IPS-NIHi11 (cell line): ENCODE data around the gene OR4B1.
"Not testable (repeated sequence)": the region's sequence is repeated elsewhere in the genome, so short reads cannot be mapped to it uniquely, and the experiment has no call there.

Experiments
- DNase-seq: peaks from one replicate; pipeline ENCODE4 v3.0.0; 2012; ENCODE audit warnings: mixed read lengths, low spot score

Gene OR4B1

DNA sequence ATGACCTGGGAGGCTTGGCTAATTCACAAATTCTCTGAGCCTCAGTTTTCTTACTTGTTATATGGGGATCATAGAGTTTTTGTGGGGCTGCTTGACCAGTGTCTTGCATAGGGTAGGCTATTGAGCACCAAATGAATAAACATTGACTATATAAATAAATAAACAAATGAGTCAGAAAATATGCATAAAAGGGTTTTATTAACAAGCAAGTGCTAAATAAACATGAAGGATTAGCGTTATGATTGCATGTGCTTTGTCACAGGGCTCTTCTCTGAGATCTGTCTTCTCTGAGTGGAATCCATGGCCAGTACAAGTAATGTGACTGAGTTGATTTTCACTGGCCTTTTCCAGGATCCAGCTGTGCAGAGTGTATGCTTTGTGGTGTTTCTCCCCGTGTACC is at the start of gene OR4B1:
TSS of gene OR4B1 (plus strand) at position 301 of the 400 bp plus-strand sequence. CDS start at position 301, 0 bp downstream.
- DNase-seq = no peak

DNA sequence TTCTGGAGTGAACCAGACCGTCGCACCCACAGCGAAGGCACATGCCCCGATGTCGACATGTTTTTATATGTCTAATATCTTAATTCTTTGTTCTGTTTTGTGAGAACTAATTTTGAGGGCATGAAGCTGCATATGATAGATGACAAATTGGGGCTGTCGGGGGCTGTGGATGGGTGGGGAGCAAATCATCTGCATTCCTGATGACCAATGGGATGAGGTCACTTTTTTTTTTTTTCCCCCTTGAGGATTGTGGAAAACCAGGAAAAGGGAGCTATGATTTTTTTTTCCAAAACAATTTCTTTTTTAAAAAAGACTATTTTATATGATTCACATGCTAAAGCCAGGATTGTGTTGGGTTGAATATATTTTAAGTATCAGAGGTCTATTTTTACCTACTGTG is 49.2 kb upstream of the OR4B1 start:
- no peak for DNase-seq

GRCh38 chr11:48168815-48169214 is 47.8 kb upstream of the OR4B1 start:
- DNase-seq = no peak

- DNase-seq = no peak
Observed at GRCh38 chr11:48169259-48169658, 47.4 kb upstream of the OR4B1 start.

DNA sequence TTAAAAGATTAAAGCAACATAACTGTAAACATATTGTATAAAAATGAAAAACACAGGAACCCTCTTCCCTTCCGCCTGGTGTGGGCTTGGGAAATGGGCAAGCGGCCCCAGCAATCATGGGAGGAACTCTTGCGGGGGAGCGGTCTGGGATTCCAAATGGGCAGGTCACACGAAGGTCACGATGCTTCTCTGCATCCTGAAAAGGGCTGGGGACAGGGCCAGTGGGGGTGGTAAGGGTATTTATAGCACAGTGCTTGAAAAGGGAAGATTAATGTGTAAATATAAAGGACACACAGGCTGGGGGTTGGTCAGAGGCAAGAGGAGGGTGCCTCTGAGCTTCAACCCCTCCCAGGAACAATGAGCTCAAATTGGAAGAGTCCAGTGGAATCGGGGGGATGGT is 46.9 kb upstream of the OR4B1 start:
- DNase-seq = no peak

- no peak for DNase-seq
Observed at GRCh38 chr11:48170241-48171233, 46.1 kb upstream of the OR4B1 start.

GRCh38 chr11:48172818-48173609 is 43.6 kb upstream of the OR4B1 start:
- DNase-seq = peak; percentile 90

GRCh38 chr11:48177661-48178060 is 38.9 kb upstream of the OR4B1 start:
- DNase-seq = no peak

GRCh38 chr11:48180627-48181026 is 36.0 kb upstream of the OR4B1 start:
- DNase-seq = no peak

DNA sequence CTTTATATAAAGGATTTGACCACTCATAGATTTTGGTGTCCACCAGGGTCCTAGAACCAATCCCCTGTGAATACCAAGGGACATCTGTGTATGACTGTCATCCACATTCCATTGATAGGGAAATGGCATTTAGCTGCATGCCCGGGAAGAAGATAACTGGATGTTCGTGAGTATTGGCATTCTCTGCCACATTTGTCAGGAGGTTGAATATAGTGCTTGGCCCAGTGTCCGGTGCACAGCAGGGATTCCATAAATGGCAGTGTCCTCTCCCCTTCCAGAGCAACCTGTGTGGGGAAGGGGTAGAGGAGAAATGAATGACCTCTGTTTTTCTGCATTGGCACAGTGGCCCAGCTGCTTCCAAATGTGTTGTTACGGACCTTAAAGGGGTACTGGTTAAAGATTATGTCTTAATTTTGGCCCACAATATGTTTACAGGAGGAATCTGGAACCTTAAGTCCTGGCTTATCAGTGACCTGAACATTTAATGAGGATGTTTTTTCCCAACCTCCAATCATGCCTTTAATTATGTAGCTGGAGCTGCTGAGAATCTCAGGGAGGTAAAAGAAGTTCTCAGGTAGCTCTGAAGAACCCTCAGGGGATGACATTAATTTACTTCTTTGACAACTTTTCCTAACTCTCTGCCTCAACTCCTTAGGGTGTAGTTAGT is 33.6 kb upstream of the OR4B1 start:
- no peak for DNase-seq

DNA sequence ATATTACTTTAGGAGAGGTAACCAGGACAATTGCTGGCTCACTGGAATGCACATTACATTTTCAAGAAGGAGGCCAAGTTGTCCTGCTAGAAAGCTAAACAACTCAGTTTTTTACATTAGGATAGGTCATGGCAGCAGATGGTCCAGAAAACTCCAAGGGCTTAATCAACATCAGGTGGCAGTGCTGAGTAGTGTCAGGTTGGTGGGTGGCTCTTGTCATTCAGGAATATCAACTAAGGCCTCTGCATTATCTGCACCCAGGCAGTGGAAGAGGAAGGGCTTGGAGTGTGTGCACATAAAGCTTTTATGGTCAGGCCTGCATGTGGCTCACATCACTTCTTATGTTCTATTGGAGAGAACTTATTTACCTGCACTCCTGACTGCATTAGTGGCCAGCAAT is 32.2 kb upstream of the OR4B1 start:
- DNase-seq = no peak

DNA sequence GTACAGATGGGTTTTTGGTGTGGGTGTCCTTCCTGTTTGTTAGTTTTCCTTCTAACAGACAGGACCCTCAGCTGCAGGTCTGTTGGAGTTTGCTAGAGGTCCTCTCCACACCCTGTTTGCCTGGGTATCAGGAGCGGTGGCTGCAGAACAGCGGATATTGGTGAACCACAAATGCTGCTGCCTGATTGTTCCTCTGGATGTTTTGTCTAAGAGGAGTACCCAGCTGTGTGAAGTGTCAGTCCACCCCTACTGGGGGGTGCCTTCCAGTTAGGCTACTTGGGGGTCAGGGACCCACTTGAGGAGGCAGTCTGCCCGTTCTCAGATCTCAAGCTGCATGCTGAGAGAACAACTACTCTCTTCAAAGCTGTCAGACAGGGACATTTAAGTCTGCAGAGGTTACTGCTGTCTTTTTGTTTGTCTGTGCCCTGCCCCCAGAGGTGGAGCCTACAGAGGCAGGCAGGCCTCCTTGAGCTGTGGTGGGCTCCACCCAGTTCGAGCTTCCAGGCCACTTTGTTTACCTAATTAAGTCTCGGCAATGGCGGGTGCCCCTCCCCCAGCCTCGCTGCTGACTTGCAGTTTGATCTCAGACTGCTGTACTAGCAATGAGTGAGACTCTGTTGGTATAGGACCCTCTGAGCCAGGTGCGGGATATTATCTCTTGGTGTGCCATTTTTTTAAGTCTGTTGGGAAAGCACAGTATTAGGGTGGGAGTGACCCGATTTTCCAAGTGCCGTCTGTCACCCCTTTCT is 25.5 kb upstream of the OR4B1 start:
- DNase-seq = not testable (repeated sequence)

GRCh38 chr11:48193876-48194275 is 22.7 kb upstream of the OR4B1 start:
- no peak for DNase-seq

DNA sequence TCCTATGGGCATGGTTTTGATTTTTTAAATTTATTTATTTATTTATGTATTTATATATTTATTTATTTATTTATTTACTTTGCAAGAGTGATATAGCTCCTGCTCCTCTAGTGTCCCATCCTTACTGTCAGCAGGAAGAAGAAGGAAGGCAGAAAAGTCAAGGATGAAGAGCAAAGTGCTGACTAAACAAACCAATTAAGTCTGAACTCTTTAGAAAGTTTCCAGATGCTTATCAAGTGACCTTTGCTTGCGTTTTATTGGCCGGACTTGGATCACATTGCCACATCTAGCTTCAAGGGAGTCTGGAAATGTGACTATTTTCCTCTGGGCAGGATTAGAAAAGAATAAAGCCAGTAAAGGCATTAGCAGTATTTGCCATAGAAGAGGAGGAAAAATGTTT is 8.7 kb upstream of the OR4B1 start:
- DNase-seq = no peak

GRCh38 chr11:48210052-48210451 is 6.6 kb upstream of the OR4B1 start:
- no peak for DNase-seq

GRCh38 chr11:48228761-48229160 is 12.2 kb downstream of the OR4B1 start:
- DNase-seq = no peak

DNA sequence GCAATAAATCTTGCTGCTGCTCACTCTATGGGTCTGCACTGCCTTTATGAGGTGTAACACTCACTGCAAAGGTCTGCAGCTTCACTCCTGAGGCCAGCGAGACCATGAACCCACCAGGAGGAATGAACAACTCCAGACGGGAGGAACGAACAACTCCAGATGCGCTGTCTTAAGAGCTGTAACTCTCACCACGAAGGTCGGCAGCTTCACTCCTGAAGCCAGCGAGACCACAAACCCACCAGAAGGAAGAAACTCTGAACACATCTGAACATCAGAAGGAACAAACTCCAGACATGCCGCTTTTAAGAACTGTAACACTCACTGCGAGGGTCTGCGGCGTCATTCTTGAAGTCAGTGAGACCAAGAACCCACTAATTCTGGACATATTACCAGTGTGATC is 13.4 kb downstream of the OR4B1 start:
- not testable (repeated sequence) for DNase-seq

GRCh38 chr11:48237727-48238126 is 21.1 kb downstream of the OR4B1 start:
- no peak for DNase-seq

DNA sequence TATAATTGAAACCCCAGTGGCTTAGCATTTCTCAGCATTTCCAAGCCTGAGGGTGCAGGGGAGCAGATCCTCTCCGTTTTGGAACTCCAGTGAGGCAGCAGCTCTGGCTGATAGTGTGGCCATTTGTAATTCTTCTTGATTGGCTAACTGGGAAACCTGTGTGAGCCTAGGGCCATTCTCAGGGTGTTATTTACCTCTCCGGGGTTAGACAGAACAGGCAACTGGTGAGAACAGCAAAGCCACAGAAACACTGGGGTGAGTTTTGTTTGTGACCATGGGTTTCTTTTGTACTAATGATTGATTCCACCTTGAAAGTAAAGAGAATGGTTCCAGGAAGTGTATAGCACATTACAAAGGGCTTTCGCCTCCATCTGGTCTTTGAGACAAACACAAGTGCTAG is 25.9 kb downstream of the OR4B1 start:
- no peak for DNase-seq

DNA sequence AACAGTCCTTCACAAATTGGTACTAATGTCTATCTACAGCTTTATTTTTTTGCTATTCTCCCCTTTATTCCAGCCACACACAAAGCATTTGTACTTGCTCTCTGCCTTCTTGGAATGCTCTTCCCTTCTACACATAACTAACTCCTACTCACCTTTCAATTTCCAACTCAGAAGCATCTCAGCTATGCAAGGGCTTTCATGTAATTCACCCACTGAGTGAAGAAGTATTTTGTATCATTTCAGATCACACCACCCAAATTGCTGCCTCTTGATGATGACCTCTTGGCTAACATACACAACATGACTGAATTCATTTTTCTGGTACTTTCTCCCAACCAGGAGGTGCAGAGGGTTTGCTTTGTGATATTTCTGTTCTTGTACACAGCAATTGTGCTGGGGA is 28.2 kb downstream of the OR4B1 start, which contains the start of gene OR4X2:
TSS of gene OR4X2 (plus strand) at position 301 of the 400 bp plus-strand sequence. CDS start at position 301, 0 bp downstream.
- DNase-seq = no peak

DNA sequence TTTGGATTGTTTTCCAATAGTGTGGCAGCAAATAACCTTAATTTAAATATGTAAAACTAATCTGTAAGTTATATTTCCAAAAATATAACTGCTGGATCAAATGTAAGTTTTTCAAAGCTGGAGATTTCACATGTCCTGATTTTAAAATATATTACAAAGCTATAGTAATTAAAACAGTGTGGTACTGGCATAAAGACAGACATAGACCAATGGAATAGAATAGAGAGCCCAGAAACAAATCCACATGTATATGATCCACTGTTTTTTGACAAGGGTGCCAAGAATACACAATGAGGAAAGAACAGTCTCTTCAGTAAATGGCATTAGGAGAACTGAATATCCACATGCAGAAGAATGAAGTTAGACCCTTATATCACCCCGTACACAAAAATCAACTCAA is 32.3 kb downstream of the OR4B1 start:
- no peak for DNase-seq

GRCh38 chr11:48261600-48261999 is 45.0 kb downstream of the OR4B1 start:
- no peak for DNase-seq
